OCI-LY7 (cell line): ENCODE results near the gene SGMS2.

ENCODE experiments used
- CTCF ChIP-seq: fragments of 200-600 bp; sonication (generic); conservative IDR thresholded peaks from 2 replicates; pipeline ENCODE4 v1.5.1; 2014; ENCODE audit warnings: mild to moderate bottlenecking, antibody characterized with exemption, low read length, moderate library complexity, mixed read lengths
- EZH2phosphoT487 ChIP-seq: fragments of 200-600 bp; sonication (generic); IDR thresholded peaks from 2 replicates; pipeline ENCODE4 v1.6.1; 2018; ENCODE audit warnings: low read depth, borderline replicate concordance, mild to moderate bottlenecking, mixed run types, antibody characterized with exemption, low read length, moderate library complexity, mixed read lengths

- TF ChIP-seq CTCF, result no peak
- TF ChIP-seq EZH2phosphoT487, result no peak
Observed at GRCh38 chr4:107888237-107888636, 63.5 kb downstream of the SGMS2 start.
